HL-60/S4 treated with retinoic acid at 250 ng/mL for 4 days and 3 days (cell line): Measurements from ENCODE around the gene TOX4.
"Not testable (repeated sequence)": the region's sequence is repeated elsewhere in the genome, so short reads cannot be mapped to it uniquely, and the experiment has no call there.

Experiments
- in situ Hi-C: fragments of 300-500 bp; cut with MboI; formaldehyde crosslinking; loops from 2 replicates; pipeline ENCODE4 v1.7.0; 2022; ENCODE audit warnings: low sequenced_read_pairs

Gene TOX4

GRCh38 chr14:21476925-21477681, at the start of gene TOX4, which contains the start of gene RAB2B:
TSS of gene TOX4 (plus strand) at chr14:21477195. CDS start at chr14:21477279, 84 bp downstream.
TSS of gene RAB2B (minus strand) at chr14:21476959. CDS start at chr14:21476872, 87 bp downstream.
- in situ Hi-C loops, result no loop called here

- in situ Hi-C loops, result no loop called here
These were observed 48.1 kb upstream of the TOX4 start for GRCh38 chr14:21428930-21429329.

GRCh38 chr14:21431126-21431525, 45.9 kb upstream of the TOX4 start:
- in situ Hi-C loops, result no loop called here

GRCh38 chr14:21436567-21437062, 40.4 kb upstream of the TOX4 start:
- in situ Hi-C loops, result no loop called here

GRCh38 chr14:21437063-21437901, 39.7 kb upstream of the TOX4 start:
- in situ Hi-C loops, result no loop called here

- in situ Hi-C loops, result no loop called here
These were observed 36.1 kb upstream of the TOX4 start for GRCh38 chr14:21440859-21441258.

- in situ Hi-C loops, result not testable (repeated sequence)
These were observed 34.3 kb upstream of the TOX4 start for GRCh38 chr14:21442657-21443056.

- in situ Hi-C loops, result no loop called here
These were observed 27.1 kb upstream of the TOX4 start for GRCh38 chr14:21449899-21450216.

- in situ Hi-C loops, result no loop called here
These were observed 22.0 kb upstream of the TOX4 start for GRCh38 chr14:21454843-21455544.

- in situ Hi-C loops, result no loop called here
These were observed 21.4 kb upstream of the TOX4 start for GRCh38 chr14:21455592-21455911.

- in situ Hi-C loops, result no loop called here
These were observed 20.9 kb upstream of the TOX4 start, which contains the start of gene CHD8 for GRCh38 chr14:21455912-21456667. TSS of gene CHD8 (minus strand) at chr14:21456123. CDS start at chr14:21431643, 24,480 bp downstream.

- in situ Hi-C loops, result no loop called here
These were observed 9.4 kb upstream of the TOX4 start for GRCh38 chr14:21467616-21468015.

GRCh38 chr14:21475767-21476522, 1.1 kb upstream of the TOX4 start:
- in situ Hi-C loops, result no loop called here

- in situ Hi-C loops, result no loop called here
These were observed 471 bp upstream of the TOX4 start for GRCh38 chr14:21476523-21476924.

- in situ Hi-C loops, result no loop called here
These were observed 9.7 kb downstream of the TOX4 start for GRCh38 chr14:21486640-21487087.

- in situ Hi-C loops, result no loop called here
These were observed 18.1 kb downstream of the TOX4 start for GRCh38 chr14:21494902-21495762.

GRCh38 chr14:21496453-21496852, 19.5 kb downstream of the TOX4 start:
- in situ Hi-C loops, result no loop called here

- in situ Hi-C loops, result no loop called here
These were observed 21.8 kb downstream of the TOX4 start for GRCh38 chr14:21498540-21499526.
